Neutrophil (primary cell): ENCODE results near the gene APBB1.

Experiments used
- H3K27ac ChIP-seq: fragments of 200-600 bp; sonication (generic); 2 replicates; pipeline ENCODE4 v1.5.1; 2016; ENCODE audit warnings: mild to moderate bottlenecking, moderate library complexity
- H3K27me3 ChIP-seq: fragments of 200-600 bp; sonication (generic); 2 replicates; pipeline ENCODE4 v1.6.0; 2016; ENCODE audit warnings: mild to moderate bottlenecking
- H3K36me3 ChIP-seq: fragments of 200-600 bp; sonication (generic); 2 replicates; pipeline ENCODE4 v1.5.1; 2017
- H3K4me1 ChIP-seq, 2 experiments: fragments of 200-600 bp in 1 of 2; sonication (generic) in 1 of 2; 1 replicate in 1 of 2; 2 replicates in 1 of 2; pipeline versions ENCODE4 v1.5.1 to v1.6.1; 2013 to 2016; ENCODE audit warnings: low read depth in 1 of 2, low read length in 1 of 2, mild to moderate bottlenecking in 1 of 2, moderate library complexity in 1 of 2; ENCODE audit not compliant: control insufficient read depth in 1 of 2, insufficient read depth in 1 of 2
- H3K4me3 ChIP-seq, 2 experiments: fragments of 200-600 bp in 1 of 2; sonication (generic) in 1 of 2; 1 replicate in 1 of 2; 2 replicates in 1 of 2; pipeline ENCODE4 v1.5.1; 2013 to 2016; ENCODE audit warnings: low read depth in 1 of 2, low read length in 1 of 2, mild to moderate bottlenecking in 1 of 2, moderate library complexity in 1 of 2
- H3K9me3 ChIP-seq: fragments of 200-600 bp; sonication (generic); 2 replicates; pipeline ENCODE4 v1.5.1; 2016
- CTCF ChIP-seq: fragments of 200-600 bp; sonication (generic); IDR thresholded peaks from 2 replicates; pipeline ENCODE4 v1.5.1; 2016; ENCODE audit warnings: antibody characterized with exemption

The APBB1 gene

GRCh38 chr11:6433998-6434660 is 15.2 kb upstream of the APBB1 start:
- Histone ChIP-seq H3K27me3 (no peaks in the 10 kb centered on the region), H3K36me3 (no peaks in the 10 kb centered on the region)

GRCh38 chr11:6431861-6432260 is 13.0 kb upstream of the APBB1 start:
- Histone ChIP-seq H3K9me3 (no peaks in the 10 kb centered on the region), H3K27ac (no peak overlapping the region), H3K4me1 (no peaks in the 10 kb centered on the region), H3K36me3 (no peaks in the 10 kb centered on the region), H3K4me3 (no peak overlapping the region), H3K27me3 (peaks cover 5% of the 10 kb centered on the region)
- TF ChIP-seq CTCF: no peak

More at GRCh38 chr11:6433998-6434660, 15.2 kb upstream of the APBB1 start:
- Histone ChIP-seq H3K4me1 (peaks cover 4 to 14% of the 10 kb centered on the region in 2 experiments), H3K4me3 (no peak overlapping the region), H3K9me3 (no peaks in the 10 kb centered on the region), H3K27ac (no peak overlapping the region)
- TF ChIP-seq CTCF: no peak

- no peak overlapping the region for H3K27ac ChIP-seq
- no peaks in the 10 kb centered on the region for H3K4me1 ChIP-seq
- no peak for TF ChIP-seq CTCF
- H3K4me3 ChIP-seq: no peak overlapping the region
- H3K36me3 ChIP-seq: no peaks in the 10 kb centered on the region
- no peaks in the 10 kb centered on the region for H3K9me3 ChIP-seq
- peaks cover 45% of the 10 kb centered on the region for H3K27me3 ChIP-seq
Observed at GRCh38 chr11:6427516-6427915, 8.6 kb upstream of the APBB1 start.

- Histone ChIP-seq H3K4me1 (peaks cover 6 to 15% of the 10 kb centered on the region in 2 experiments), H3K27me3 (peaks cover 100% of the 10 kb centered on the region), H3K9me3 (no peaks in the 10 kb centered on the region), H3K4me3 (no peak overlapping the region), H3K36me3 (no peaks in the 10 kb centered on the region), H3K27ac (no peak overlapping the region)
- TF ChIP-seq CTCF: no peak
Observed at GRCh38 chr11:6420677-6421076, 1.8 kb upstream of the APBB1 start.

GRCh38 chr11:6418557-6419008 is 311 bp downstream of the APBB1 start:
- H3K4me3 ChIP-seq: peak overlapping the region; percentile 46 to 65
- H3K9me3 ChIP-seq: no peaks in the 10 kb centered on the region
- no peak for TF ChIP-seq CTCF
- H3K36me3 ChIP-seq: no peaks in the 10 kb centered on the region
- peaks cover 85% of the 10 kb centered on the region for H3K27me3 ChIP-seq
- H3K27ac ChIP-seq: no peak overlapping the region
- peaks cover 6 to 27% of the 10 kb centered on the region in 2 experiments for H3K4me1 ChIP-seq
